ENCODE results near the gene PIGU. TPM values are rescaled to one million over a fixed set of nuclear protein-coding genes. Genes with fewer than 3 reads are reported as not detected.
A peak's percentile ranks its signal among the peaks of the same experiment; 100 is the strongest.
"Not testable (repeated sequence)": the region's sequence is repeated elsewhere in the genome, so short reads cannot be mapped to it uniquely, and the experiment has no call there.

The PIGU gene
- total RNA-seq, 4 donors from 2014 or later = 9.5 to 17.5 (median 12.5) TPM

DNA sequence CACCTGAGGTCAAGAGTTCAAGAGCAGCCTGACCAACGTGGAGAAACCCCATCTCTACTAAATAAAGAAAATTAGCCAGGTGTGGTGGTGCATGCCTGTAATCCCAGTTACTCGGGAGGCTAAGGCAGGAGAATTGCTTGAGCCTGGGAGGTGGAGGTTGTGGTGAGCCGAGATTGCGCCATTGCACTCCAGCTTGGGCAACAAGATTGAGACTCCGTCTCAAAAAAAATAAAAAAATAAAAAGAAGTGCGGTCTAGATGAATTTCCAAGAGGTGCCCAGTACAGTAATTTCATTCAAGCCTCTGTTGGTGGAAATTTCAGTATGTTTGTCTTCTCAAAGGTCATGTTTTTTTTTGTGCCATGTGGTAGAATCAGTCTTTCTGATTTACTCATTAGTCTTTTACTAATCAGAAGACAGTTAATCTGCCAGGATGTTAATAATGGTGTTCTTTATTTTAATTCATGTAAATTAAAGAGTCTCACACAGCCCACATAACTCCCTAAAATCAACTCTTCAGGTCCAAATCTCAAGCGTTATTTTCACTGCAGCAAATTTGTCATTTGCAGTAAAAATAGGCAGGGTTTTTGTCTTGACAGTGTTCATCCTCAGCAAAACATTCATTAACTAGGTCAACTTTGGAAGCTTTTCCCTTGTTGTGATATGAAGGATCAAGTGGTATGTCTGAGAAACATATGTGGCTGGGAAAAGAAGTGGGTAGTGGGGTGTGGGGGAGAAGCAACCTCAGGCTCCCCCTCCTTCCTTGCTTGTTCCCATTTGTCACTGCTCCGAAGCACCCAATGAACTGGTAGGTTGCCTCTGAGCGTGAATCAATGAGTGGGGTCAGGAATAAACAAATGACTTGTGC lies 40.6 kb upstream of the PIGU start:
- TF ChIP-seq, protein P1, sequence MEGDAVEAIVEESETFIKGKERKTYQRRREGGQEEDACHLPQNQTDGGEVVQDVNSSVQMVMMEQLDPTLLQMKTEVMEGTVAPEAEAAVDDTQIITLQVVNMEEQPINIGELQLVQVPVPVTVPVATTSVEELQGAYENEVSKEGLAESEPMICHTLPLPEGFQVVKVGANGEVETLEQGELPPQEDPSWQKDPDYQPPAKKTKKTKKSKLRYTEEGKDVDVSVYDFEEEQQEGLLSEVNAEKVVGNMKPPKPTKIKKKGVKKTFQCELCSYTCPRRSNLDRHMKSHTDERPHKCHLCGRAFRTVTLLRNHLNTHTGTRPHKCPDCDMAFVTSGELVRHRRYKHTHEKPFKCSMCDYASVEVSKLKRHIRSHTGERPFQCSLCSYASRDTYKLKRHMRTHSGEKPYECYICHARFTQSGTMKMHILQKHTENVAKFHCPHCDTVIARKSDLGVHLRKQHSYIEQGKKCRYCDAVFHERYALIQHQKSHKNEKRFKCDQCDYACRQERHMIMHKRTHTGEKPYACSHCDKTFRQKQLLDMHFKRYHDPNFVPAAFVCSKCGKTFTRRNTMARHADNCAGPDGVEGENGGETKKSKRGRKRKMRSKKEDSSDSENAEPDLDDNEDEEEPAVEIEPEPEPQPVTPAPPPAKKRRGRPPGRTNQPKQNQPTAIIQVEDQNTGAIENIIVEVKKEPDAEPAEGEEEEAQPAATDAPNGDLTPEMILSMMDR (IDR thresholded peaks at IDR 0.05) = no peak
- no peak for TF ChIP-seq POLR2A (IDR thresholded peaks at IDR 0.05)
- intact Hi-C loops (cut with DNase I; ENCODE audit: low total_unique reads) = no loop called here
- H3K4me3 ChIP-seq = no peak overlapping the region
- no peaks in the 10 kb centered on the region for H3K4me1 ChIP-seq
- no peaks in the 10 kb centered on the region for H3K36me3 ChIP-seq
- H3K27ac ChIP-seq = no peak overlapping the region
- no peak for DNase-seq
- H3K27me3 ChIP-seq = no peaks in the 10 kb centered on the region
- H3K9me3 ChIP-seq = no peaks in the 10 kb centered on the region

DNA sequence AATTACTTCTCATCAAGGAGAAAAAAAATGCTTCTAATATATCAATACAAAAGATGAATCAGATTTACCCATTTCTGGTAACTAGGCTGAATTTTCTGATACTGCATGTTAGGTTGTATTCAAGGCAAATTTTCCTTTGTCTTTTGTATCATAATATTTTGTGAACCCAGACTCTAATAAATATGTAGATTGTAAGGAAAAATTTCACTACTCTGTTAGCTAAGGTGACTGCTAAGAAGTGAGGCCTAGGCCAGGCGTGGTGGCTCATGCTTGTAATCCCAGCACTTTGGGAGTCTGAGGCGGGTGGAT lies 40.0 kb upstream of the PIGU start:
- intact Hi-C loops (cut with DNase I; ENCODE audit: low total_unique reads) = no loop called here

DNA sequence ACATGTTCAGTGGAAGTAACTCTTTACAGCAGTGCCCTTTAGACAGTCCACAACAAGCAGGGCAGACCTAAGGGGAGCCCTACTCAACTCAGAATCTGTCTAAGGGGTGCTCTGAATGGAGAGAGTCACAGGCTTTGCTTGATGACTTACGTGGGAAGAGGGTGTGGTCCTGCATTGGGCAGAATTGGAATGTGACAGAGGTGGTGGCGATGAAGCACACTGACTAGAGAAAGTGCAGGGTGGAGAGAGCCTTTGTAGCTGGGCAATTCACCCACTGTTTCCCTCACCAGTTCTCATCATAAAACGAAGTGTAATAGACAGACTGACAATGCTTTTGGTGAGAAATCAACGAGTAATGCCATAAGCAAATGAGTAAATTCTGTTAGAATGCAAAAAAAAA lies 38.5 kb upstream of the PIGU start:
- no peak for DNase-seq
- Histone ChIP-seq H3K4me3 (no peak overlapping the region), H3K4me1 (no peaks in the 10 kb centered on the region), H3K27me3 (no peaks in the 10 kb centered on the region), H3K36me3 (no peaks in the 10 kb centered on the region), H3K27ac (no peak overlapping the region), H3K9me3 (no peaks in the 10 kb centered on the region)
- TF ChIP-seq, protein P1 (IDR thresholded peaks at IDR 0.05) = no peak
- TF ChIP-seq POLR2A (IDR thresholded peaks at IDR 0.05) = no peak
- intact Hi-C loops (cut with DNase I; ENCODE audit: low total_unique reads) = no loop called here

More for the DNA sequence above, 40.0 kb upstream of the PIGU start:
- H3K9me3 ChIP-seq = no peaks in the 10 kb centered on the region
- no peaks in the 10 kb centered on the region for H3K27me3 ChIP-seq
- H3K27ac ChIP-seq = no peak overlapping the region
- H3K36me3 ChIP-seq = no peaks in the 10 kb centered on the region
- H3K4me1 ChIP-seq = no peaks in the 10 kb centered on the region
- DNase-seq = no peak
- TF ChIP-seq, protein P1 (IDR thresholded peaks at IDR 0.05) = no peak
- TF ChIP-seq POLR2A (IDR thresholded peaks at IDR 0.05) = no peak
- no peak overlapping the region for H3K4me3 ChIP-seq

DNA sequence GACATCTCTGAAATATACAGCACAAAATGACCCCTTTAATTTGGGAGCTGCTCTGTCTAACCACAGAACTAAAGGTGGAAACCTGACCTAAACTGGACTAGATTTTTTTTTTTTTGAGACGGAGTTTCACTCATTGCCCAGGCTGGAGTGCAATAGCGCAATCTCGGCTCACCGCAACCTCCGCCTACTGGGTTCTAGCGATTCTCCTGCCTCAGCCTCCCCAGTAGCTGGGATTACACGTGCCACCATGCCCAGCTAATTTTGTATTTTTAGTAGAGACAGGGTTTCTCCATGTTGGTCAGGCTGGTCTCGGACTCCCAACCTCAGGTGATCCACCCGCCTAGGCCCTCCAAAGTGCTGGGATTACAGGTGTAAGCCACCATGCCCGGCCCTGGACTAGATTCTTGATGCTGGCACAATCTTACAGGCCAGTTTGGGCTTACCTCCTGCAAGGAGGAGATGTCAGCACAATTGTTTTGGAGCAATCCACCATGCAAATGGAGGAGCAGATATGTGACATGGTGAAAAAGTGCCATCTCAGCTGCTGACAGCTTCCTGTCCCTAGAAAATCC lies 37.1 kb upstream of the PIGU start:
- H3K4me3 ChIP-seq; intact Hi-C loops (cut with DNase I; ENCODE audit: low total_unique reads); H3K27ac ChIP-seq: not testable (repeated sequence)

DNA sequence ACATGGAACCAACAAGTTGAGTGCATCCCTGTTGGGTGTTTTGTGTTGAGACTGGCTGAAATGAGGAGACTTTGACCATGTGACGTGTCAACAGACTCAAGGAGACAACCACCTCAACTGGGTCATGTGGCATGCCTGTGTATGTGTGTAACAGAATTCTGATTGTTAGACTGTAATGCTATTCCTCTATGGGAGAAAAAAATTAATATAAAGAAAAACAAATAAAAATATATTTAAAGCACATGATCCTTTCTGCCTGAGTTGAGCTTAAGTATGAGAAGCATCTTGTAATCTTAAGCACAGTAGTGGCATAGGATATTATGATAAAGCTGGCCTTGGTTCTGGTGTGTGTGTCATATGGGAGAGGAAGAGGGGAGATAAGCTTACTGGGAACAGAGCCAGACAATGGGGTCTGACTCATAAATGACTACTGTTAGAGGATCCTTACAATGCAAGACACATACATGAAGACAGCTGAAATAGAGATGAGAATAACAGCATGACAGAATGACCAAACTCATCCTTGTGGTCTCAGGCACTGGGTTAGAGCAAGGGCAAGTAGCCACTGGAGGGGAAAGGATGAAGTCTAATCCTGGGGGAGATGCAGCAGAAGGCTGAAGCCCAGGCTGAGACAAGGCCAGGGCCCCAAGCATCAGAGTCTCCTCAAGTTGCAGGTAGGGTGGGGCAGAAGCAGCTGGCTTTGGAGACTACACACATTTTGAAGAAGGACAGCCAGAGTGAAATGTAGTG lies 36.5 kb upstream of the PIGU start:
- TF ChIP-seq, protein P1 (IDR thresholded peaks at IDR 0.05) = no peak
- TF ChIP-seq POLR2A (IDR thresholded peaks at IDR 0.05) = no peak
- no peaks in the 10 kb centered on the region for H3K9me3 ChIP-seq
- no peaks in the 10 kb centered on the region for H3K36me3 ChIP-seq
- DNase-seq = peak in 1 of 2 donors; percentile 45
- no peak overlapping the region for H3K27ac ChIP-seq
- intact Hi-C loops (cut with DNase I; ENCODE audit: low total_unique reads) = no loop called here
- H3K27me3 ChIP-seq = no peaks in the 10 kb centered on the region
- H3K4me1 ChIP-seq = no peaks in the 10 kb centered on the region
- no peak overlapping the region for H3K4me3 ChIP-seq

More for the DNA sequence above, 37.1 kb upstream of the PIGU start:
- not testable (repeated sequence) for H3K9me3 ChIP-seq, H3K27me3 ChIP-seq, H3K36me3 ChIP-seq, H3K4me1 ChIP-seq, DNase-seq
